DOHH2 (cell line): ENCODE measurements around the gene ABCF1.

Experiments
- H3F3A ChIP-seq: fragments of 200-600 bp; sonication (generic), shearing (Covaris generic); 2 replicates; pipeline ENCODE4 v1.6.0; 2016; ENCODE audit warnings: antibody characterized with exemption, mild to moderate bottlenecking; ENCODE audit not compliant: control insufficient read depth, insufficient read depth
- H3K27ac ChIP-seq: fragments of 200-600 bp; sonication (generic); 2 replicates; pipeline ENCODE4 v1.5.1; 2014; ENCODE audit warnings: low read depth, mild to moderate bottlenecking, low read length, moderate library complexity
- H3K27me3 ChIP-seq: fragments of 200-600 bp; sonication (generic); 2 replicates; pipeline ENCODE4 v1.6.1; 2014; ENCODE audit warnings: mild to moderate bottlenecking, low read length, mixed read lengths; ENCODE audit not compliant: control insufficient read depth
- H3K36me3 ChIP-seq: fragments of 200-600 bp; sonication (generic); 2 replicates; pipeline ENCODE4 v1.6.1; 2014; ENCODE audit warnings: mild to moderate bottlenecking, low read length, moderate library complexity, mixed read lengths; ENCODE audit not compliant: control insufficient read depth
- H3K4me1 ChIP-seq: fragments of 200-600 bp; sonication (generic); 2 replicates; pipeline ENCODE4 v1.6.1; 2014; ENCODE audit warnings: mild to moderate bottlenecking, low read length, mixed read lengths; ENCODE audit not compliant: control insufficient read depth
- H3K4me2 ChIP-seq: fragments of 200-600 bp; sonication (generic); 2 replicates; pipeline ENCODE4 v1.6.0; 2014; ENCODE audit warnings: mild to moderate bottlenecking, low read length, moderate library complexity
- H3K4me3 ChIP-seq: fragments of 200-600 bp; sonication (generic); 2 replicates; pipeline ENCODE4 v1.5.1; 2014; ENCODE audit warnings: mild to moderate bottlenecking, low read length, mixed read lengths
- H3K79me2 ChIP-seq: fragments of 200-600 bp; sonication (generic); 2 replicates; pipeline ENCODE4 v1.6.1; 2014; ENCODE audit warnings: mild to moderate bottlenecking, low read length, mixed read lengths; ENCODE audit not compliant: control insufficient read depth
- H3K9me2 ChIP-seq: fragments of 200-600 bp; sonication (generic); replicated peaks from 2 replicates; pipeline ENCODE4 v1.6.1; 2014; ENCODE audit warnings: mild to moderate bottlenecking, low read length, mixed read lengths; ENCODE audit not compliant: control insufficient read depth
- H3K9me3 ChIP-seq: fragments of 200-600 bp; sonication (generic); 2 replicates; pipeline ENCODE4 v1.6.1; 2014; ENCODE audit warnings: antibody characterized with exemption, low read length, mixed read lengths; ENCODE audit not compliant: control insufficient read depth, insufficient read depth
- H4K20me1 ChIP-seq: fragments of 200-600 bp; sonication (generic); 2 replicates; pipeline ENCODE4 v1.6.0; 2014; ENCODE audit warnings: low read depth, mild to moderate bottlenecking, antibody characterized with exemption, low read length, moderate library complexity; ENCODE audit not compliant: control insufficient read depth, insufficient read depth
- EZH2phosphoT487 ChIP-seq: fragments of 200-600 bp; sonication (generic); IDR thresholded peaks from 2 replicates; pipeline ENCODE4 v1.6.1; 2017; ENCODE audit warnings: borderline replicate concordance, mild to moderate bottlenecking, antibody characterized with exemption, low read length, moderate library complexity, mixed read lengths
- TF ChIP-seq, protein P1 (sequence below): fragments of 200-600 bp; sonication (generic); IDR thresholded peaks from one replicate; pipeline ENCODE4 v1.5.1; 2014; ENCODE audit warnings: antibody characterized with exemption, mild to moderate bottlenecking, low read depth, low read length; ENCODE audit not compliant: poor library complexity, severe bottlenecking

The ABCF1 gene

DNA sequence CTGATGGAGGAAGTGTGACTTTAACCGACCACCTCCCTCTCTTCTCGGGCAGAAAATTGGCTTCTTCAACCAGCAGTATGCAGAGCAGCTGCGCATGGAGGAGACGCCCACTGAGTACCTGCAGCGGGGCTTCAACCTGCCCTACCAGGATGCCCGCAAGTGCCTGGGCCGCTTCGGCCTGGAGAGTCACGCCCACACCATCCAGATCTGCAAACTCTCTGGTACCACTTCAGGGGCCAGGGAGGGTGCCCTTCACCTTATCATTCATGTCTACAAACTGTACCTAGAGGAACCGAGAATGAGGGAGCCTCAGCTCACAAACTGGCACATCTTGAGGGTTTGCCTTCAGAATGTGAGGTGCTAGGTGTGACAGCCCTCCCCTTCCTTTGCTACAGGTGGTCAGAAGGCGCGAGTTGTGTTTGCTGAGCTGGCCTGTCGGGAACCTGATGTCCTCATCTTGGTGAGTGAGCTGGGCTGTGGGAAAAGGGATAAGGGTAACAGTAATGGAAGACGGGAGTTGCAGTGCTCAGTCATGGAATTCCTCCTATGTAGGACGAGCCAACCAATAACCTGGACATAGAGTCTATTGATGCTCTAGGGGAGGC, 18.6 kb downstream of the ABCF1 start:
- Histone ChIP-seq H3K79me2 (peaks cover 41% of the 10 kb centered on the region), H3K9me2 (no peaks in the 10 kb centered on the region), H3K4me2 (no peak overlapping the region), H3K36me3 (peaks cover 85% of the 10 kb centered on the region), H3K9me3 (no peaks in the 10 kb centered on the region), H3K27ac (no peak overlapping the region), H3K4me1 (no peaks in the 10 kb centered on the region), H3K27me3 (no peaks in the 10 kb centered on the region), H4K20me1 (no peaks in the 10 kb centered on the region; the same call in 1 of the 2 replicates), H3K4me3 (no peak overlapping the region), H3F3A (peaks cover 2% of the 10 kb centered on the region; the same call in 1 of the 2 replicates)
- TF ChIP-seq, protein P1, sequence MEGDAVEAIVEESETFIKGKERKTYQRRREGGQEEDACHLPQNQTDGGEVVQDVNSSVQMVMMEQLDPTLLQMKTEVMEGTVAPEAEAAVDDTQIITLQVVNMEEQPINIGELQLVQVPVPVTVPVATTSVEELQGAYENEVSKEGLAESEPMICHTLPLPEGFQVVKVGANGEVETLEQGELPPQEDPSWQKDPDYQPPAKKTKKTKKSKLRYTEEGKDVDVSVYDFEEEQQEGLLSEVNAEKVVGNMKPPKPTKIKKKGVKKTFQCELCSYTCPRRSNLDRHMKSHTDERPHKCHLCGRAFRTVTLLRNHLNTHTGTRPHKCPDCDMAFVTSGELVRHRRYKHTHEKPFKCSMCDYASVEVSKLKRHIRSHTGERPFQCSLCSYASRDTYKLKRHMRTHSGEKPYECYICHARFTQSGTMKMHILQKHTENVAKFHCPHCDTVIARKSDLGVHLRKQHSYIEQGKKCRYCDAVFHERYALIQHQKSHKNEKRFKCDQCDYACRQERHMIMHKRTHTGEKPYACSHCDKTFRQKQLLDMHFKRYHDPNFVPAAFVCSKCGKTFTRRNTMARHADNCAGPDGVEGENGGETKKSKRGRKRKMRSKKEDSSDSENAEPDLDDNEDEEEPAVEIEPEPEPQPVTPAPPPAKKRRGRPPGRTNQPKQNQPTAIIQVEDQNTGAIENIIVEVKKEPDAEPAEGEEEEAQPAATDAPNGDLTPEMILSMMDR: no peak
- TF ChIP-seq EZH2phosphoT487: no peak

DNA sequence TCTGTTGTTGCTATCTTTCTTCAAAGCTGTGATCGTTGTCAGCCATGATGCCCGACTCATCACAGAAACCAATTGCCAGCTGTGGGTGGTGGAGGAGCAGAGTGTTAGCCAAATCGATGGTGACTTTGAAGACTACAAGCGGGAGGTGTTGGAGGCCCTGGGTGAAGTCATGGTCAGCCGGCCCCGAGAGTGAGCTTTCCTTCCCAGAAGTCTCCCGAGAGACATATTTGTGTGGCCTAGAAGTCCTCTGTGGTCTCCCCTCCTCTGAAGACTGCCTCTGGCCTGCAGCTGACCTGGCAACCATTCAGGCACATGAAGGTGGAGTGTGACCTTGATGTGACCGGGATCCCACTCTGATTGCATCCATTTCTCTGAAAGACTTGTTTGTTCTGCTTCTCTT, 19.3 kb downstream of the ABCF1 start:
- H3K36me3 ChIP-seq: peaks cover 85% of the 10 kb centered on the region
- H3K4me2 ChIP-seq: no peak overlapping the region
- TF ChIP-seq, protein P1: no peak
- no peak for TF ChIP-seq EZH2phosphoT487
- no peaks in the 10 kb centered on the region for H3K9me2 ChIP-seq
- H4K20me1 ChIP-seq: no peaks in the 10 kb centered on the region; the same call in 1 of the 2 replicates
- H3K4me1 ChIP-seq: no peaks in the 10 kb centered on the region
- H3K27me3 ChIP-seq: no peaks in the 10 kb centered on the region
- H3K27ac ChIP-seq: no peak overlapping the region
- H3K9me3 ChIP-seq: no peaks in the 10 kb centered on the region
- H3F3A ChIP-seq: peaks cover 5% of the 10 kb centered on the region; the same call in 1 of the 2 replicates
- no peak overlapping the region for H3K4me3 ChIP-seq
- peaks cover 41% of the 10 kb centered on the region for H3K79me2 ChIP-seq

DNA sequence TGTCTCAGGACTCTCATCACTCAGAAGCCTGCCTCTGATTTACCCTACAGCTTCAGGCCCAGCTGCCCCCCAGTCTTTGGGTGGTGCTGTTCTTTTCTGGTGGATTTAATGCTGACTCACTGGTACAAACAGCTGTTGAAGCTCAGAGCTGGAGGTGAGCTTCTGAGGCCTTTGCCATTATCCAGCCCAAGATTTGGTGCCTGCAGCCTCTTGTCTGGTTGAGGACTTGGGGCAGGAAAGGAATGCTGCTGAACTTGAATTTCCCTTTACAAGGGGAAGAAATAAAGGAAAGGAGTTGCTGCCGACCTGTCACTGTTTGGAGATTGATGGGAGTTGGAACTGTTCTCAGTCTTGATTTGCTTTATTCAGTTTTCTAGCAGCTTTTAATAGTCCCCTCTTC, 19.8 kb downstream of the ABCF1 start:
- Histone ChIP-seq H3F3A (peaks cover 5% of the 10 kb centered on the region; the same call in 1 of the 2 replicates), H4K20me1 (no peaks in the 10 kb centered on the region; the same call in 1 of the 2 replicates), H3K9me3 (no peaks in the 10 kb centered on the region), H3K4me2 (no peak overlapping the region), H3K9me2 (no peaks in the 10 kb centered on the region), H3K36me3 (peaks cover 80% of the 10 kb centered on the region), H3K27me3 (no peaks in the 10 kb centered on the region), H3K27ac (no peak overlapping the region), H3K4me3 (no peak overlapping the region), H3K79me2 (peaks cover 41% of the 10 kb centered on the region), H3K4me1 (no peaks in the 10 kb centered on the region)
- TF ChIP-seq, protein P1: no peak
- no peak for TF ChIP-seq EZH2phosphoT487
